HG02759 (cell line): ENCODE results near the gene CRYBG1.
"Not testable (repeated sequence)": the region's sequence is repeated elsewhere in the genome, so short reads cannot be mapped to it uniquely, and the experiment has no call there.

Source experiments
- ATAC-seq: cut with Tn5 transposase; IDR thresholded peaks from one replicate; pipeline ENCODE4 v1.9.1; 2021; ENCODE audit warnings: mild to moderate bottlenecking, moderate library complexity; ENCODE audit not compliant: unreplicated experiment

The CRYBG1 gene

GRCh38 chr6:106496823-106497222 is 136.3 kb downstream of the CRYBG1 start:
- ATAC-seq: no peak

GRCh38 chr6:106501960-106502371 is 141.4 kb downstream of the CRYBG1 start:
- no peak for ATAC-seq

GRCh38 chr6:106502559-106502958 is 142.0 kb downstream of the CRYBG1 start:
- ATAC-seq: no peak

DNA sequence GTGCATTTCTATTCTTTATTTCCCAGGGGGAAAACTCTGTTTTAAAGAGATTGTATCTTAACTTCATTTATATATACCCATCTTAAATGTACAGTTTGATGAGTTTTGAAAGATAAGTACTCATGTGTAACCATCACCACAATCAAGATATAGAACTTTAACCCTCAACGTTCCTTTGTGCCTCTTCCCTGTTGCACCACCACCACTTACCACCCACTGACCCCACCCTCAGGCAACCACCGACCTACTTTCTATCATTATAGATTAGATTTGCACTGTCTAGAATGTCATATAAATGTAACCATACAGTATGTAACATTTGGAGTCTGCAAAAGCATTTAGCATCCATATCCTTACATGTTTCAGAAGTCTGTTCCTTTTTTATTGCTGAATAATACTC is 147.8 kb downstream of the CRYBG1 start:
- ATAC-seq: no peak

GRCh38 chr6:106508834-106509233 is 148.3 kb downstream of the CRYBG1 start:
- no peak for ATAC-seq

DNA sequence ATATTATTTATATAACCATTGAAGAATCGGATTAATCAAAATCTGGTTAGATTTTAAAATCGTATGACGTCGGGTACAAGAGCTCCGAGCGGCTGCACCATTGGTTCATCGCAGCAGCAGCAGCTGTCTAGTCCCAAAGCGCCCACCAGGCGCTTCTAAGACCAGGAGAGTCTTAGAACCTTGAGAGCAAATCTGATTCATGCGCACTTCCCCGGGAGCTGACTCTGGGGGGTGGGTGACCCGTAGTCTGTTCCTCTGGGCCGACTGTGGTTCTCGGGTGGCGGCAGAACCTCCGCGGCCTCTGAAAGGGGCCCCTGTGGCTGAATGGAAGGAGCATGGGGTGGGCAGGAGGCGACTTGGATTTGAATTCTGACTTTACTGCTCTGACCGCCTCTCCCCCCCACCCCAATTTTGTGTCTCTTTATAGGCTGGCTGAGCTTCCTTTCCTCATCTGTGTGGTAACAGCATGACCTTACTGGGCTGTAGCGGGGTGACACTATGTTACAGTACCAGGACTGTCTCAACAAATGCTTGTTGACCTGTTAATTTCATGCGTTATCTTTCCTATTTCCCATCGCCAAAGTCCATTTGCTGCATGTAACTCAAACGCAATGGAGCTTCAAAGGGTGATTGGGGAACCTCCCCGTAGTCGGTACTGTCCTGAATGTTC is 149.0 kb downstream of the CRYBG1 start:
- ATAC-seq: no peak

GRCh38 chr6:106510090-106510970 is 149.8 kb downstream of the CRYBG1 start:
- ATAC-seq: peak; percentile 43

DNA sequence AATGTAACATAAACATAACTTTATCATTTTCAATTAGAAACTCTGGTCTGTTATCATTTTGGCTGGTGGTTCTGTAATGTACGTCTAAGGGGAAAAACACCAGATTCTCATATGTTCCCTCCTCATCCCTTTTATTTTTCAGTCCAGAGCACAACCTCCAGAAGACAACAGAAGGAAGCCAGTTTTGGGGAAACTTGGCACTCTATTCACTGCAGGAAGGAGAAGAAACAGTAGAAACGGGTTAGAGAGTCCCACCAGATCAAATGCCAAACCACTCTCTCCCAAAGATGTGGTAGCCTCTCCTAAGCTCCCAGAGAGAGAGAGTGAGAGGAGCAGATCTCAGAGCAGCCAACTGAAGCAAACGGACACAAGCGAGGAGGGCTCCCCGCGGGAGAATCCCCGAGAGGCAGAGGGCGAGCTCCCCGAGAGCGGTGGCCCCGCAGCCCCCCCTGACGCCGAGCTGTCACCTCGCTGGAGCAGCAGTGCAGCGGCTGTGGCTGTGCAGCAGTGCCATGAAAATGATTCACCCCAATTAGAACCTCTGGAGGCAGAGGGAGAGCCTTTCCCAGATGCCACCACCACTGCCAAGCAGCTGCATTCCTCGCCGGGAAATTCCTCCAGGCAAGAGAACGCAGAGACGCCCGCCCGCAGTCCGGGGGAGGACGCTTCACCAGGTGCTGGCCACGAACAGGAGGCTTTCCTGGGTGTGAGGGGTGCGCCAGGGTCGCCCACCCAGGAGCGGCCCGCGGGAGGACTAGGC is 151.0 kb downstream of the CRYBG1 start:
- peak; percentile 12 for ATAC-seq

DNA sequence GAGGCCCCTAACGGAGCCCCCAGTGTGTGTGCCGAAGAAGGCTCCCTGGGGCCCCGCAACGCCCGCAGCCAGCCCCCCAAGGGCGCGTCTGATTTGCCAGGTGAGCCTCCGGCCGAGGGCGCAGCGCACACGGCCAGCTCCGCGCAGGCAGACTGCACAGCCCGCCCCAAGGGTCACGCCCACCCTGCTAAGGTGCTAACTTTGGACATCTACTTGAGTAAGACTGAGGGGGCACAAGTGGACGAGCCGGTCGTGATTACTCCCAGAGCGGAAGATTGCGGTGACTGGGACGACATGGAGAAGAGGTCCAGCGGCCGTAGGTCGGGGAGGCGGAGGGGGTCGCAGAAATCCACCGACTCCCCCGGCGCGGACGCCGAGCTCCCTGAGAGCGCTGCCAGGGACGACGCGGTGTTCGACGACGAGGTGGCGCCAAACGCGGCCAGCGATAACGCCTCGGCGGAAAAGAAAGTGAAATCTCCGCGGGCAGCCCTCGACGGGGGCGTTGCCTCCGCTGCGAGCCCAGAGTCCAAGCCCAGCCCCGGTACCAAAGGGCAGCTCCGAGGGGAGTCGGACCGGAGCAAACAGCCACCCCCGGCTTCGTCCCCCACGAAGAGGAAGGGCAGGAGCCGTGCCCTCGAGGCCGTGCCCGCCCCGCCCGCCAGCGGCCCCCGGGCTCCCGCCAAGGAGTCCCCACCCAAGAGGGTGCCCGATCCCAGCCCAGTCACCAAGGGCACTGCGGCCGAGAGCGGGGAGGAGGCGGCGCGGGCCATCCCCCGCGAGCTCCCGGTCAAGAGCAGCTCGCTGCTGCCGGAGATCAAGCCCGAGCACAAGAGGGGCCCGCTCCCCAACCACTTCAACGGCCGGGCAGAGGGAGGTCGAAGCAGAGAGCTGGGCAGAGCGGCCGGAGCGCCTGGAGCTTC is 151.8 kb downstream of the CRYBG1 start:
- ATAC-seq: peak; percentile 64

DNA sequence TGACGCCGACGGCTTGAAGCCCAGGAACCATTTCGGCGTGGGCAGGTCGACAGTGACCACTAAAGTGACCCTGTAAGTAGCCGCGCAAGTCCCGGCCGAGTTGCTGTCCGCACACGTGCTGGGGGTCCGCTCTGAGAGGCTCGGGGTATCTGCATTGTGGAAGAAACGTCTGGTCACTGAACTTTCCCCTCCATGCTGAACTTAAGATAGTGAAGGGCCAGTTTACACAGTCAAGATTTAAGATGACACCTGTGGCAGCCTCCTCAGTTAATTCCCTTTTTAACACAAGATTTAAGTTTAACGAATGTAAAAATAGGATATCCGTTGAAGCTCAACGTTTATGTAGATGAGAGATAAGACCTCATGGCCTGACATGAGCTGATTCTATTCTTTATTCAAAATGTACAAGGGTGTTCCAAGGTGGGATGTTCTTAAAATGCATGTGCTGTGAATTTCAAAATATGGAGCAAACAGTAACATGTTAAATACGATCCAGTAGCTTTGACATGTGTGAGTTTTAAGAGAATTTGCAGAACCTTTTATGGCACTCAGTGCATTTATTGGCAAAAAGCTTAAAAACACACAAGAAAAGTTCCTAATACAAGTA is 152.6 kb downstream of the CRYBG1 start:
- peak; percentile 1 for ATAC-seq

- ATAC-seq: no peak
Observed at GRCh38 chr6:106513808-106514582, 153.5 kb downstream of the CRYBG1 start.

- ATAC-seq: no peak
Observed at GRCh38 chr6:106514583-106514885, 154.0 kb downstream of the CRYBG1 start.

GRCh38 chr6:106515582-106515981 is 155.1 kb downstream of the CRYBG1 start:
- not testable (repeated sequence) for ATAC-seq

GRCh38 chr6:106516616-106517015 is 156.1 kb downstream of the CRYBG1 start:
- ATAC-seq: no peak

DNA sequence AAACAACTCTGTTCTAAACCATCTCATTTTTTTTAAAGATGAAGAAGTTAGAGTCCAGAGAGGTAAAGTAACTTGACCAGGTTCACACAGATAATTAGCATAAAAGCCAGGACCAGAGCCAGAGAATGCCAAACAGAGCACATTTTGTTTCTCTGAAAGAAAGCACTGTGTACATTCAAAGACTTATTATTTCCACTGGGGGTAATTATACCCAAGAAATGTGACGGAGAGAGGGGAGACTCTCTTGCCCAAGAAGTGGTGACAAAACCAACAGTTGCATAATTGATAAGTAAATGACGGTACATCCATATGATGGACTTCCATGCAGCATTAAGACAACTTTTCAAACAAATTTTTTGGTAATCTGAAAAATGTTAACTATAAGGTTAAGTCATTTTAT is 157.2 kb downstream of the CRYBG1 start:
- ATAC-seq: no peak

GRCh38 chr6:106518748-106519147 is 158.2 kb downstream of the CRYBG1 start:
- no peak for ATAC-seq

DNA sequence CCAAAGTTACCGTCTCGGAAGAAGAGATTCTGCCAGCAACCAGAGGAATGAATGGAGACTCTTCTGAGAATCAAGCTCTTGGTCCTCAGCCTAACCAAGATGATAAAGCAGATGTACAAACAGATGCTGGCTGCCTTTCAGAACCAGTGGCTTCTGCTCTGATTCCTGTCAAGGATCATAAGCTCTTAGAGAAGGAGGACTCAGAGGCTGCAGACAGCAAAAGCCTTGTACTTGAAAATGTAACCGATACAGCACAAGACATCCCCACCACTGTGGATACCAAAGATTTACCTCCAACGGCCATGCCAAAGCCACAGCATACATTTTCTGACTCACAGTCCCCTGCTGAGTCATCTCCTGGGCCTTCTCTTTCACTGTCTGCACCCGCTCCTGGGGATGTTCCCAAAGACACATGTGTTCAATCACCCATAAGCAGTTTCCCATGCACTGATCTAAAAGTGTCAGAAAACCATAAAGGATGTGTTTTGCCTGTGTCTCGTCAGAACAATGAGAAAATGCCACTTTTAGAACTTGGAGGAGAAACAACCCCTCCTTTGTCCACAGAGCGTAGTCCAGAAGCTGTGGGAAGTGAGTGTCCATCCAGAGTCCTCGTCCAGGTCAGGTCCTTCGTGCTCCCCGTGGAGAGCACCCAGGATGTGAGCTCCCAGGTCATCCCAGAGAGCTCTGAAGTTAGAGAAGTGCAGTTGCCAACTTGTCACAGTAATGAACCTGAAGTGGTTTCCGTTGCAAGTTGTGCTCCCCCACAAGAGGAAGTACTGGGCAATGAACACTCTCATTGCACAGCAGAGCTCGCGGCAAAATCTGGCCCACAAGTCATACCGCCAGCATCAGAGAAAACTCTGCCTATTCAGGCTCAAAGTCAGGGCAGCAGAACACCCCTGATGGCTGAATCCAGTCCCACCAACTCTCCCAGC is 159.2 kb downstream of the CRYBG1 start:
- peak; percentile 68 for ATAC-seq

GRCh38 chr6:106520711-106521401 is 160.3 kb downstream of the CRYBG1 start:
- ATAC-seq: peak; percentile 64
